Tibial nerve (tissue), 4 donors: ENCODE measurements around the gene CEP63. TPM values are rescaled to one million over a fixed set of nuclear protein-coding genes. Genes with fewer than 3 reads are reported as not detected.

Source experiments
- DNase-seq, 2 donors: peaks; one replicate each; pipeline ENCODE4 v3.0.0-alpha.2; 2019; ENCODE audit warnings: low spot score in 2 of 2
- H3K27ac ChIP-seq, 4 donors: fragments of 200-600 bp; sonication (generic) in 3 of 4; one replicate each; pipeline ENCODE4 v1.5.1; 2017 to 2019; ENCODE audit warnings: mild to moderate bottlenecking in 1 of 4
- H3K27me3 ChIP-seq, 2 donors: fragments of 200-600 bp; sonication (generic) in 1 of 2; one replicate each; pipeline versions ENCODE4 v1.5.1 to v1.6.0; 2017 to 2019
- H3K36me3 ChIP-seq, 3 donors: fragments of 200-600 bp; sonication (generic); one replicate each; pipeline ENCODE4 v1.5.1; 2018 to 2019
- H3K4me1 ChIP-seq, 4 donors: fragments of 200-600 bp; sonication (generic) in 3 of 4; one replicate each; pipeline ENCODE4 v1.5.1; 2017 to 2019
- H3K4me3 ChIP-seq, 4 donors: fragments of 200-600 bp; sonication (generic) in 3 of 4; one replicate each; pipeline ENCODE4 v1.5.1; 2017 to 2019; ENCODE audit warnings: mild to moderate bottlenecking in 1 of 4, moderate library complexity in 1 of 4
- H3K9me3 ChIP-seq, 4 donors: fragments of 200-600 bp; sonication (generic) in 3 of 4; one replicate each; pipeline ENCODE4 v1.5.1; 2017 to 2019
- CTCF ChIP-seq, 5 experiments: fragments of 200-600 bp in 3 of 5; fragments of 450-650 bp in 2 of 5; sonication (generic) in 3 of 5; IDR thresholded peaks; one replicate each; pipeline ENCODE4 v1.5.1; 2016 to 2019; ENCODE audit warnings: antibody characterized with exemption in 5 of 5, mild to moderate bottlenecking in 3 of 5, moderate library complexity in 2 of 5
- EP300 ChIP-seq, 2 donors: sonication (generic); formaldehyde crosslinking; IDR thresholded peaks; one replicate each; pipeline ENCODE4 v1.6.1; 2017; ENCODE audit warnings: antibody characterized with exemption in 2 of 2, mild to moderate bottlenecking in 1 of 2
- POLR2A ChIP-seq, 2 donors: fragments of 450-650 bp; IDR thresholded peaks; one replicate each; pipeline ENCODE4 v1.6.1; 2017; ENCODE audit warnings: antibody characterized with exemption in 2 of 2, mild to moderate bottlenecking in 2 of 2, moderate library complexity in 2 of 2
- WGBS, 2 donors: methylation state at CpG; one replicate each; pipeline ENCODE4 v1.1.5; 2018; 5-methylcytosine and 5-hydroxymethylcytosine counted together
- total RNA-seq, 4 donors: library from RNA; depleted of rRNA; stranded (reverse); fragments of >200 nt; gene quantifications; one replicate each; pipeline ENCODE4 v1.1.0, GENCODE V29; 2016

The CEP63 gene
- total RNA-seq, 4 donors from 2014 or later = 21.4 to 32.7 (median 27.8) TPM

GRCh38 chr3:134601539-134602439, 115.9 kb downstream of the CEP63 start:
- Histone ChIP-seq H3K36me3 (no peaks in the 10 kb centered on the region), H3K27me3 (no peaks in the 10 kb centered on the region), H3K4me1 (peaks cover 0 to 24% (median 0%) of the 10 kb centered on the region in 4 donors), H3K9me3 (no peaks in the 10 kb centered on the region), H3K27ac (no peak overlapping the region), H3K4me3 (no peak overlapping the region)
- DNase-seq = no peak
- no peak for TF ChIP-seq POLR2A (IDR thresholded peaks at IDR 0.05)
- TF ChIP-seq CTCF (IDR thresholded peaks at IDR 0.05) = no peak
- no peak for TF ChIP-seq EP300 (IDR thresholded peaks at IDR 0.05)
- 48 to 51% methylated on average over 12 to 15 of the region's 19 CpGs for WGBS, 2 donors

DNA sequence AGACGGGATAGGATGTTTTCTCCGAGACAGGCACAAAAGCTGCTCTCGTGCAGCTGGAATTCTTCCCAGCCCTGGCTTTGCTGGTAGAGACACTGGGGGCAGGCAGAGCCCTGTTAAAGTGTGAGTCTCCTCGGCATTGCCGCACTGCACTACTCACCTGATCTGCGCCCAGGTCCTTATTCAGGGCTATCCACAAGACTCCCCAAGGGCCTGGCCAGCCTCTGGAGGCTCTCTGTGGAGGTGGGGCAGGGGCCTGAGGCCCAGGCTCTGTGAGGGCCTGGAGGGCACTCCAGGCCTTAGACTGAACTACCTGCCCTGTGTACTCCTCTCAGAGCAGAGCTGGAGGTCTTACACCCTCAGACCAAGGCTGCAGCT, 116.6 kb downstream of the CEP63 start:
- no peaks in the 10 kb centered on the region for H3K36me3 ChIP-seq
- DNase-seq = no peak
- WGBS, 2 donors = 40 to 75% methylated on average over 2 to 4 of the region's 6 CpGs

DNA sequence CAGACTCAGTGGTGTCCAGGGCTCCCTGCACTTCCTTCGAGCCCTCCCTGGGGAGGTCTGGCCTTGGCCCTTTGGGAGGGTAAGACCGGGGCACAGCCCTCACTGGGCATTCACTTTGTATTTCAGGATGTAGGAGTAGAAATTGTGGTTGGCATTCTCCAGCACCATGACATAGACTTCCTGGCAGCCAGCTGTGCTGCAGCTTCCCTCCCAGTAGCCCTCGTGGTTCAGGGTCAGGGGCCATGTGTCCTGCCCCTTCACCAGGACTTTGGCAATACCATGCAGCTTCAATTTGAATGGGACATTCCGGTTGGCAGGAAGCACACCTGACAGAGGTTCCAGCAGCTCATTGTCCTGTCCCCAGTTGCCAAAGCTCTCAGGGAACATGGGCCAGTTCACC, 117.6 kb downstream of the CEP63 start:
- no peak for TF ChIP-seq CTCF (IDR thresholded peaks at IDR 0.05)
- no peak for TF ChIP-seq POLR2A (IDR thresholded peaks at IDR 0.05)
- TF ChIP-seq EP300 (IDR thresholded peaks at IDR 0.05) = no peak
- DNase-seq = no peak
- 65 to 66% methylated on average over 4 of the region's 4 CpGs for WGBS, 2 donors
- Histone ChIP-seq H3K4me1 (peaks cover 0 to 31% (median 0%) of the 10 kb centered on the region in 4 donors), H3K36me3 (no peaks in the 10 kb centered on the region), H3K27ac (no peak overlapping the region), H3K27me3 (no peaks in the 10 kb centered on the region), H3K9me3 (no peaks in the 10 kb centered on the region), H3K4me3 (no peak overlapping the region)

More for the DNA sequence above, 116.6 kb downstream of the CEP63 start:
- Histone ChIP-seq H3K4me1 (peaks cover 0 to 31% (median 0%) of the 10 kb centered on the region in 4 donors), H3K9me3 (no peaks in the 10 kb centered on the region), H3K27ac (no peak overlapping the region), H3K4me3 (no peak overlapping the region), H3K27me3 (no peaks in the 10 kb centered on the region)
- TF ChIP-seq EP300 (IDR thresholded peaks at IDR 0.05) (no peak), POLR2A (IDR thresholded peaks at IDR 0.05) (no peak), CTCF (IDR thresholded peaks at IDR 0.05) (no peak)

DNA sequence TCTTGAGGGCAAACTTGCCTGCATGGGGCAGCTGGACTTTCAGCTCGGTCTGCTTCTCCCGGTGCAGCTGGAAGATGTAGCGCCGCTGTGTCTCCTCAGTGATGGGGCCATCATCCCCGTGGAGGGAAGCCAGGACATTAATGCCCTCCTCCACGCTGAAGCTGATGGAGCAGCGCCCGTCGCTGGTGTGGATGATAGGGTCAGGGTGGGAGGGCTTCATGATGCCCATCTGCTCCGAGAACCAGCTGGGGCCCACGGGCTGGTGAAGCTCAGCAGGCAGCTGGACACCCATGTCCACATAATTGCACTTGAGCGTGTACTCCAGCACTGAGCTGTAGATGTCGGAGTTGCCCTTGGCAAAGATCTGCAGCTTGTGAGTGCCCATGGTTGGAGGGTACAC, 118.1 kb downstream of the CEP63 start:
- H3K9me3 ChIP-seq = no peaks in the 10 kb centered on the region
- no peak overlapping the region for H3K4me3 ChIP-seq
- TF ChIP-seq EP300 (IDR thresholded peaks at IDR 0.05) (no peak), POLR2A (IDR thresholded peaks at IDR 0.05) (no peak)
- H3K27me3 ChIP-seq = no peaks in the 10 kb centered on the region
- DNase-seq = no peak
- no peak overlapping the region for H3K27ac ChIP-seq
- H3K36me3 ChIP-seq = no peaks in the 10 kb centered on the region
- peaks cover 0 to 28% (median 0%) of the 10 kb centered on the region in 4 donors for H3K4me1 ChIP-seq
- WGBS, 2 donors = 93% methylated on average over 13 of the region's 13 CpGs

DNA sequence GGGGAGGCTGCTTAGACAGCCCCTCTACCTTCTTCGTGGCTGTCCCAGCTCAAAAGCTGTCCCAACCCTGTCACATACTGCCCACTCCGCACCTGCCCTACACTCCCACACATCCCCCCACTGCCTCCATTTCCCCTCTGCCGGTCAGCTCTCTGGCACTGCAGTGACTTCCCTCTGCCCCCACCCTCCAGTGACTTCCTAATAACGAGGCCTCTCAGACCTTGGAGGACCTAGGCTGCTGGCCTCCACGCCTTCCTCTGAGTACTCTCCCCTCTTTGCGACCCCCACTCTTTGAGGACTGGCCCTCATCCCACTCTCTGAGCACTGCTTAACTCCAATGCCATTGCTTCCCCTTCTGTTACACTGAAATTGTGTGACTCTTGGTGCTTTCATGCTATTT, 119.7 kb downstream of the CEP63 start:
- H3K4me1 ChIP-seq = peaks cover 0 to 27% (median 0%) of the 10 kb centered on the region in 4 donors

More for the DNA sequence above, 119.7 kb downstream of the CEP63 start:
- no peak overlapping the region for H3K4me3 ChIP-seq
- H3K36me3 ChIP-seq = no peaks in the 10 kb centered on the region
- WGBS, 2 donors = 64 to 67% methylated on average over 6 of the region's 6 CpGs
- DNase-seq = no peak
- H3K27me3 ChIP-seq = no peaks in the 10 kb centered on the region
- TF ChIP-seq POLR2A (IDR thresholded peaks at IDR 0.05) = no peak
- no peak for TF ChIP-seq CTCF (IDR thresholded peaks at IDR 0.05)
- TF ChIP-seq EP300 (IDR thresholded peaks at IDR 0.05) = no peak
- peak overlapping the region in 1 of 4 donors; percentile 67 for H3K27ac ChIP-seq
- no peaks in the 10 kb centered on the region for H3K9me3 ChIP-seq
